Peyer's patch (tissue), 4 donors: ENCODE results near the gene NAV3. TPM values are rescaled to one million over a fixed set of nuclear protein-coding genes. Genes with fewer than 3 reads are reported as not detected.

ENCODE experiments used
- DNase-seq, 3 donors: peaks; one replicate each; pipeline ENCODE4 v3.0.0-alpha.2; 2017 to 2019
- H3K27ac ChIP-seq, 4 donors: fragments of 200-600 bp; sonication (generic); one replicate each; pipeline ENCODE4 v1.5.1; 2016 to 2019
- H3K27me3 ChIP-seq, 2 donors: fragments of 200-600 bp; sonication (generic); one replicate each; pipeline ENCODE4 v1.5.1; 2019
- H3K36me3 ChIP-seq, 3 donors: fragments of 200-600 bp; sonication (generic); one replicate each; pipeline ENCODE4 v1.5.1; 2016 to 2019
- H3K4me1 ChIP-seq, 4 donors: fragments of 200-600 bp; sonication (generic); one replicate each; pipeline ENCODE4 v1.5.1; 2016 to 2019
- H3K4me3 ChIP-seq, 4 donors: fragments of 200-600 bp; sonication (generic); 1 replicate in 3 of 4; 2 replicates in 1 of 4; pipeline ENCODE4 v1.5.1; 2016 to 2019; ENCODE audit warnings: mild to moderate bottlenecking in 1 of 4
- H3K9me3 ChIP-seq, 4 donors: fragments of 200-600 bp; sonication (generic); one replicate each; pipeline ENCODE4 v1.5.1; 2016 to 2019; ENCODE audit warnings: mild to moderate bottlenecking in 1 of 4
- POLR2A ChIP-seq, 2 donors: fragments of 450-650 bp; IDR thresholded peaks; one replicate each; pipeline ENCODE4 v1.5.1; 2017; ENCODE audit warnings: antibody characterized with exemption in 2 of 2, mild to moderate bottlenecking in 2 of 2, moderate library complexity in 2 of 2
- total RNA-seq, 4 donors: library from RNA; depleted of rRNA; stranded (reverse); fragments of >200 nt; gene quantifications; one replicate each; pipeline ENCODE4 v1.1.0, GENCODE V29; 2016
- TF ChIP-seq, protein P1 (sequence below), 6 experiments: fragments of 450-650 bp in 4 of 6; fragments of 200-600 bp in 2 of 6; sonication (generic) in 1 of 6; IDR thresholded peaks; one replicate each; pipeline ENCODE4 v1.5.1; 2017 to 2019; ENCODE audit warnings: antibody characterized with exemption in 6 of 6, mild to moderate bottlenecking in 3 of 6, moderate library complexity in 1 of 6

The NAV3 gene
- total RNA-seq, 4 donors from 2014 or later = 1.9 to 4.1 (median 2.8) TPM

DNA sequence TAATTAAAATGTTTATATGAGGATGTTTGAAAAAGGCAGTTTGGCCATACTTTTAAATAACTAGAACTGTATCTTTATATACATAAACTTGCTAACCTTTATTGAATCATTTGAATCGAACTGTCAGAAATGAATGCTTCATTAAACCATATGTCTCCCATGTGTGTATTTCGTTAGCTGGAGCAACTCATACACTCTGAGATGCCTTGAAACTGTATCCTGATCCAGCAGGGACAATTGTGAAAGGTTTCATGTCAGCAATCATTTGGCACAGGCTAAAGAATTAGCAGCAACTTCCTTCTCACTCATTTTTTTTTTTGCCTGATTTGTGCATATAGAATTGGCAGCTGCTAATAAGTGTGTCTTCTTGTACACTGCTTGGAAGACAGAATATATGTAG, 109.9 kb downstream of the NAV3 start:
- DNase-seq = no peak
- Histone ChIP-seq H3K27ac (no peak overlapping the region), H3K4me3 (no peak overlapping the region), H3K27me3 (no peaks in the 10 kb centered on the region), H3K9me3 (no peaks in the 10 kb centered on the region), H3K4me1 (no peaks in the 10 kb centered on the region), H3K36me3 (no peaks in the 10 kb centered on the region)
- TF ChIP-seq, protein P1, sequence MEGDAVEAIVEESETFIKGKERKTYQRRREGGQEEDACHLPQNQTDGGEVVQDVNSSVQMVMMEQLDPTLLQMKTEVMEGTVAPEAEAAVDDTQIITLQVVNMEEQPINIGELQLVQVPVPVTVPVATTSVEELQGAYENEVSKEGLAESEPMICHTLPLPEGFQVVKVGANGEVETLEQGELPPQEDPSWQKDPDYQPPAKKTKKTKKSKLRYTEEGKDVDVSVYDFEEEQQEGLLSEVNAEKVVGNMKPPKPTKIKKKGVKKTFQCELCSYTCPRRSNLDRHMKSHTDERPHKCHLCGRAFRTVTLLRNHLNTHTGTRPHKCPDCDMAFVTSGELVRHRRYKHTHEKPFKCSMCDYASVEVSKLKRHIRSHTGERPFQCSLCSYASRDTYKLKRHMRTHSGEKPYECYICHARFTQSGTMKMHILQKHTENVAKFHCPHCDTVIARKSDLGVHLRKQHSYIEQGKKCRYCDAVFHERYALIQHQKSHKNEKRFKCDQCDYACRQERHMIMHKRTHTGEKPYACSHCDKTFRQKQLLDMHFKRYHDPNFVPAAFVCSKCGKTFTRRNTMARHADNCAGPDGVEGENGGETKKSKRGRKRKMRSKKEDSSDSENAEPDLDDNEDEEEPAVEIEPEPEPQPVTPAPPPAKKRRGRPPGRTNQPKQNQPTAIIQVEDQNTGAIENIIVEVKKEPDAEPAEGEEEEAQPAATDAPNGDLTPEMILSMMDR (IDR thresholded peaks at IDR 0.05) = no peak
- no peak for TF ChIP-seq POLR2A (IDR thresholded peaks at IDR 0.05)

- no peak for TF ChIP-seq POLR2A (IDR thresholded peaks at IDR 0.05)
- TF ChIP-seq, protein P1 (IDR thresholded peaks at IDR 0.05) = no peak
- Histone ChIP-seq H3K36me3 (no peaks in the 10 kb centered on the region), H3K4me1 (no peaks in the 10 kb centered on the region), H3K9me3 (no peaks in the 10 kb centered on the region), H3K27me3 (no peaks in the 10 kb centered on the region), H3K4me3 (no peak overlapping the region), H3K27ac (no peak overlapping the region)
- no peak for DNase-seq
These were observed 110.7 kb downstream of the NAV3 start for GRCh38 chr12:77941401-77941800.

DNA sequence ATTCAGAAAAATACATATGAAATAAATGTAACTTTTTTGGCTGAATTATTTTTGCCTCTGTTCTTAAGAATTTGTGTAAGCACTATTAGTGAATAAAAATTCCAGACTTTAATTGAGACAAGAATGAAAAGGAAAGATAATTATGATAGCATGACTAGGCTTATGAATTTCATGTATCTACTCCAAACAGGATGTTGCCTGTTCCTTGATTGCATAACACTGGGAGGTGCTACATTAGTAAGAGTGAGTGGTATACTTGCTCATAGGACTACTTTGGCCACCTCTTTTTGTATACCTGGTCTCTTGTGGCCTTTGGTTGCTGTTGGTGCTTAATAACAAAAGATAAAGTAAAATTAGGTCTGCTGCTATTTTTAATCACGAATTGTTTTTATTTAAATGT, 112.8 kb downstream of the NAV3 start:
- no peaks in the 10 kb centered on the region for H3K9me3 ChIP-seq
- TF ChIP-seq, protein P1 (IDR thresholded peaks at IDR 0.05) = no peak
- no peak for TF ChIP-seq POLR2A (IDR thresholded peaks at IDR 0.05)
- no peak for DNase-seq

DNA sequence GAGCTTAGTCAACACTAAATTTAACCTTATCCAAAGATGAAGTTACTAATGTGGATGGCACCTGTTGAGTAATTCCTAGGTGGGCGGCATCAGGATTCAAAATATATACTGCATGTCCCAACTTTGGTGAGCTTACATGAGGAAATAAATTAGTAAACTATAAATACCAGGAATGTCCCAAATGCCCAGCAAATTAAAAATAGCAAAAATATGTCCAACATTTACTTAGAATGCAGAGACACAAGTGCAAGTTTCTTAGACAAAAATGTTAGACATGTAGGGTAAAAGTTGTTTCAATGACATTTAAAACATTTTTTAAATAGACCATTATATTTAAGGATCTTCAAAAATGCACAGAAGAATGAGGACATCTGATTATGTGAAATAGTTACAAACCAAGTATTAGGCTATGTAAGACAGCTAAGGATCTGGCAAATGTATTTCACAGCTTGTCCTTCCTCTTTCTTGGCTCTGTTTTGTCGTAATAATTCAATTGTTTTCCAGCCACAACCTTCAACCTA, 115.9 kb downstream of the NAV3 start:
- Histone ChIP-seq H3K4me3 (no peak overlapping the region), H3K4me1 (no peaks in the 10 kb centered on the region), H3K9me3 (no peaks in the 10 kb centered on the region), H3K36me3 (no peaks in the 10 kb centered on the region), H3K27me3 (no peaks in the 10 kb centered on the region), H3K27ac (no peak overlapping the region)
- DNase-seq = no peak
- TF ChIP-seq, protein P1 (IDR thresholded peaks at IDR 0.05) = no peak
- no peak for TF ChIP-seq POLR2A (IDR thresholded peaks at IDR 0.05)

More for the DNA sequence above, 112.8 kb downstream of the NAV3 start:
- no peak overlapping the region for H3K27ac ChIP-seq
- no peak overlapping the region for H3K4me3 ChIP-seq
- H3K4me1 ChIP-seq = no peaks in the 10 kb centered on the region
- H3K36me3 ChIP-seq = no peaks in the 10 kb centered on the region
- no peaks in the 10 kb centered on the region for H3K27me3 ChIP-seq

DNA sequence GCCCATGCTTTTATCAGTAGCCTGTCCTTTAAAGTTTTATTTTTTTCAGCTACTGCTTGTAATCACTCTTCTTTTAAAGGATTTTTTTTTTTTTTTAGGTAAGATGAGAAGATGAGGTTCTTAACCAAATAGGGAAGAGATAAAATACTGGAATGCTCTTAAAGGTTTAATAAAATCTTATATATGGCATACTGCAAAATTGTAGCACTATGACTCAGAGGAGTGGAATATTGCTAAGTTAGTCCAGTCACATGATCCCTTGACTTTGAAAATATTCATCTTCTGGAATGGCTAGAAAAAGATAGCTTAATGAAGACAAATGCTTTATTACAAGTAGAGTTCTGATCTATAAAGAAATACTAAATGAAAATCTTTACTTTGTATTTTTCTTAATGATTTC, 116.6 kb downstream of the NAV3 start:
- TF ChIP-seq, protein P1 (IDR thresholded peaks at IDR 0.05) = no peak
- no peak for TF ChIP-seq POLR2A (IDR thresholded peaks at IDR 0.05)
- no peaks in the 10 kb centered on the region for H3K9me3 ChIP-seq
- DNase-seq = no peak
- H3K4me1 ChIP-seq = no peaks in the 10 kb centered on the region
- H3K4me3 ChIP-seq = no peak overlapping the region
- no peaks in the 10 kb centered on the region for H3K36me3 ChIP-seq
- no peaks in the 10 kb centered on the region for H3K27me3 ChIP-seq
- no peak overlapping the region for H3K27ac ChIP-seq

GRCh38 chr12:77947746-77948145, 117.1 kb downstream of the NAV3 start:
- H3K4me1 ChIP-seq = no peaks in the 10 kb centered on the region
- no peak overlapping the region for H3K27ac ChIP-seq
- H3K9me3 ChIP-seq = no peaks in the 10 kb centered on the region
- no peak overlapping the region for H3K4me3 ChIP-seq
- H3K36me3 ChIP-seq = no peaks in the 10 kb centered on the region
- DNase-seq = no peak
- H3K27me3 ChIP-seq = no peaks in the 10 kb centered on the region
- TF ChIP-seq, protein P1 (IDR thresholded peaks at IDR 0.05) = no peak
- TF ChIP-seq POLR2A (IDR thresholded peaks at IDR 0.05) = no peak
